Erythroblast (primary cell): ENCODE results near the gene POSTN.

Experiments used
- GATA1 ChIP-seq: IDR thresholded peaks from 2 replicates; pipeline ENCODE4 v1.6.1; 2011; ENCODE audit warnings: low read depth, mild to moderate bottlenecking, control low read depth, low read length, moderate library complexity
- POLR2A ChIP-seq: IDR thresholded peaks from 2 replicates; pipeline ENCODE4 v1.6.1; 2011; ENCODE audit warnings: mild to moderate bottlenecking, low read length

DNA sequence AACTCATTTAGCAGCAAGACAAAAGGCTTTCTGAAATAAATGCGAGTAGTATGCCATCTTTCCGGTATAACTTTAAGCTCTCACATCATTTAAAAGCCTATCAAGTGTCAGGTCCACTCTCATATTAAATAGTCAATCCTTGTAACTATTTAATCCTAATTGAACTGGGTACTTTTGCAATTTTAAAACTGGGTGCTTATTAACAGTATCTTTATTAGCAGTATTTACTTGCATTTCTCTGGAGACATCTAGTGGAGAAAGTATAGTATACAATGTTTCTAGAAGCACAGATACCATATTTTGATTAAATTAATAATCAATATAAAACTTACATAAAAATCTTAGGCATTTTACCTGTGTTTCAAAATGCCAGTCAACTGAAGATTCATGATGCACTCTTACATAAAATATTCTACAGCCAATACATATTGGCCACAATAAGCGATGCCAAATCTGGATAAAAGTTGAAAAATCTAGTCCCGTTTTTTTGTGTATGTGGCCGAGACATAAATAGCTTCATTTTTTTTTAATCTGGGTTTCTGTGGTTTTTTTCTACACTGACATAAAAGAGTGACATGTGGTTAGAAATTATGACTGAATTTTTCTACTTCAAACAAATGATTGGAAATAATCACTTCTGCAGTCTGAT, 4.3 kb upstream of the POSTN start:
- no peak for TF ChIP-seq POLR2A
- TF ChIP-seq GATA1: no peak
